Measurements from ENCODE around the gene ESM1. TPM values are rescaled to one million over a fixed set of nuclear protein-coding genes. Genes with fewer than 3 reads are reported as not detected.
A peak's percentile ranks its signal among the peaks of the same experiment; 100 is the strongest.
"Not testable (repeated sequence)": the region's sequence is repeated elsewhere in the genome, so short reads cannot be mapped to it uniquely, and the experiment has no call there.

The ESM1 gene
- total RNA-seq, 1 donor from 2014 or later, result not detected

DNA sequence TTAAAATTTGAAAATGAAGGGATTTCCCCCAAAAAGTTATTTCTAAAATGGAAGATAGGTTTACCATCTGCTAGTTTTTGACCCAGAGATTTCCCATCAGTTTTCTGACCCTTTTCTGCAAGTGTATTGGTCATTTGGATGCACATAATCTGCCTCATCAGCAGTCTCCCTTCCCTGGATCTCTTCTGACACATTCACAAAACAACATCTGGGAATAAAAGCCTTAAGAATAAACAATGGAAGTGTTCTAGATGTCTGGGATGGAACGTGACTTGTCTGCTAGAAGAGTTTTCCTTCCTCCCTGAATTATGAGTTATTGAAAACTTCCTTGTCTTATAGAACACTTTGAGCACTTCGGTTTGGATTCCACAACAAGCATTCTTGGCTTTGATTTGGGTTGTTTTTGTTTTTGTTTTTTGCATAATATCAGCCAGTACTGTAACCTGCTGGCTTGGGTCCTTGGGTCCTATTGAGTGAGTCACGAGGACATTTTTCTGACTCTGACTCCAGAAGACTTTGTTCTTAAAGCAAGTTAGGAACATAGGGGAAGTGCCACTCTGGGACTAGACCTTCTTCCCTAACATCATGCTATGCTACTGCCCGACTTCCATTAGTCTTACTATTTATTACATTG is 18.2 kb upstream of the ESM1 start:
- Histone ChIP-seq H3F3A (ENCODE audit: low read depth) (no peaks in the 10 kb centered on the region), H3K9me3 (ENCODE audit: low read depth) (no peaks in the 10 kb centered on the region), H4K20me1 (ENCODE audit: low read depth) (no peaks in the 10 kb centered on the region), H3K4me3 (no peak overlapping the region), H3K4me2 (no peak overlapping the region), H3K4me1 (no peaks in the 10 kb centered on the region), H3K79me2 (ENCODE audit: low read depth) (no peaks in the 10 kb centered on the region), H3K27me3 (no peaks in the 10 kb centered on the region), H2AFZ (replicated peaks) (no peak overlapping the region), H3K36me3 (no peaks in the 10 kb centered on the region), H3K9ac (no peak overlapping the region), H3K27ac (no peak overlapping the region)
- no peaks in the 10 kb centered on the region for H3K4me1 Mint-ChIP-seq
- H3K9me3 Mint-ChIP-seq, result peaks cover 8% of the 10 kb centered on the region
- no peaks in the 10 kb centered on the region for H3K36me3 Mint-ChIP-seq
- no peak for DNase-seq (ENCODE audit: low spot score)
- no peak overlapping the region for H3K4me3 Mint-ChIP-seq
- TF ChIP-seq EZH2phosphoT487 (IDR thresholded peaks at IDR 0.05) (no peak), EZH2 (IDR thresholded peaks at IDR 0.05) (no peak)
- TF ChIP-seq, protein P1, sequence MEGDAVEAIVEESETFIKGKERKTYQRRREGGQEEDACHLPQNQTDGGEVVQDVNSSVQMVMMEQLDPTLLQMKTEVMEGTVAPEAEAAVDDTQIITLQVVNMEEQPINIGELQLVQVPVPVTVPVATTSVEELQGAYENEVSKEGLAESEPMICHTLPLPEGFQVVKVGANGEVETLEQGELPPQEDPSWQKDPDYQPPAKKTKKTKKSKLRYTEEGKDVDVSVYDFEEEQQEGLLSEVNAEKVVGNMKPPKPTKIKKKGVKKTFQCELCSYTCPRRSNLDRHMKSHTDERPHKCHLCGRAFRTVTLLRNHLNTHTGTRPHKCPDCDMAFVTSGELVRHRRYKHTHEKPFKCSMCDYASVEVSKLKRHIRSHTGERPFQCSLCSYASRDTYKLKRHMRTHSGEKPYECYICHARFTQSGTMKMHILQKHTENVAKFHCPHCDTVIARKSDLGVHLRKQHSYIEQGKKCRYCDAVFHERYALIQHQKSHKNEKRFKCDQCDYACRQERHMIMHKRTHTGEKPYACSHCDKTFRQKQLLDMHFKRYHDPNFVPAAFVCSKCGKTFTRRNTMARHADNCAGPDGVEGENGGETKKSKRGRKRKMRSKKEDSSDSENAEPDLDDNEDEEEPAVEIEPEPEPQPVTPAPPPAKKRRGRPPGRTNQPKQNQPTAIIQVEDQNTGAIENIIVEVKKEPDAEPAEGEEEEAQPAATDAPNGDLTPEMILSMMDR (IDR thresholded peaks at IDR 0.05), result no peak
- no peak overlapping the region for H3K27ac Mint-ChIP-seq
- peaks cover 7% of the 10 kb centered on the region for H3K27me3 Mint-ChIP-seq (ENCODE audit: insufficient read depth, low read depth)

DNA sequence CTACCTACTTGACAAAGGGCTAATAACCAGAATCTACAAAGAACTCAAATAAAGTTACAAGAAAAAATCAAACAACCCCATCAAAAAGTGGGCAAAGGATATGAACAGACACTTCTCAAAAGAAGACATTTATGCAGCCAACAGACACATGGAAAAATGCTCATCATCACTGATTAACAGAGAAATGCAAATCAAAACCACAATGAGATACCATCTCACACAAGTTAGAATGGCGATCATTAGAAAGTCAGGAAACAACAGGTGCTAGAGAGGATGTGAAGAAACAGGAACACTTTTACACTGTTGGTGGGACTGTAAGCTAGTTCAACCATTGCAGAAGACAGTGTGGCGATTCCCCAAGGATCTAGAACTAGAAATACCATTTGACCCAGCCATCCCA is 16.8 kb upstream of the ESM1 start:
- H3K4me3 Mint-ChIP-seq; H3K4me1 Mint-ChIP-seq; H3F3A ChIP-seq (ENCODE audit: low read depth); H3K4me2 ChIP-seq; H3K4me3 ChIP-seq; H3K9me3 ChIP-seq (ENCODE audit: low read depth); H3K27ac ChIP-seq; H3K9me3 Mint-ChIP-seq; H3K36me3 ChIP-seq; H3K79me2 ChIP-seq (ENCODE audit: low read depth); H3K9ac ChIP-seq; H3K27ac Mint-ChIP-seq; DNase-seq (ENCODE audit: low spot score); H3K4me1 ChIP-seq; H4K20me1 ChIP-seq (ENCODE audit: low read depth); H2AFZ ChIP-seq (replicated peaks); H3K36me3 Mint-ChIP-seq; H3K27me3 ChIP-seq; H3K27me3 Mint-ChIP-seq (ENCODE audit: insufficient read depth, low read depth): not testable (repeated sequence)

DNA sequence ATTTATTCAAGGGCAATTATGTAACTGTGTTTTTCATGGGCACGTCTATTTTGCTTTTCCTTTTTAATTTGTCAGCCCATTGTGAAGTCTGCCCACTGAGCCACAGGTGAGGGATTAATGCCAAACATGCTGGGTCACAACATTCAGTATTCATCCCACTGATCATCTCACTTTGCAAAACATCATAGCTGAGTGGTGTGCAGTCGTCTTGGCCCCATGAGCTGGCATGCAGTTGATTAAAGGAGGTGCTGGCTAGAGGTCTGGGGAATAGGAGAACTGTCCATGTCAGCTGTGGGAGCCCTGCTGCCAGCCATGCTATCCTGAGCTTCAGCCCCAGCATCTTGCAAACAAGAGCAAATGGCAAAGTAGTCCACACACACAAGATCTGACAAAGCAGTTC is 11.7 kb upstream of the ESM1 start:
- Histone ChIP-seq H3K4me2 (no peak overlapping the region), H3K27me3 (no peaks in the 10 kb centered on the region), H3K4me1 (peaks cover 23% of the 10 kb centered on the region), H3K9ac (no peak overlapping the region), H3F3A (ENCODE audit: low read depth) (peaks cover 5% of the 10 kb centered on the region), H3K9me3 (ENCODE audit: low read depth) (no peaks in the 10 kb centered on the region), H3K4me3 (no peak overlapping the region), H4K20me1 (ENCODE audit: low read depth) (no peaks in the 10 kb centered on the region), H3K79me2 (ENCODE audit: low read depth) (no peaks in the 10 kb centered on the region), H3K36me3 (no peaks in the 10 kb centered on the region), H2AFZ (replicated peaks) (no peak overlapping the region), H3K27ac (no peak overlapping the region)
- no peak overlapping the region for H3K4me3 Mint-ChIP-seq
- no peaks in the 10 kb centered on the region for H3K36me3 Mint-ChIP-seq
- H3K4me1 Mint-ChIP-seq, result peaks cover 40% of the 10 kb centered on the region
- DNase-seq (ENCODE audit: low spot score), result no peak
- TF ChIP-seq EZH2 (IDR thresholded peaks at IDR 0.05) (no peak), EZH2phosphoT487 (IDR thresholded peaks at IDR 0.05) (no peak)
- TF ChIP-seq, protein P1 (IDR thresholded peaks at IDR 0.05), result no peak
- peaks cover 7% of the 10 kb centered on the region for H3K27me3 Mint-ChIP-seq (ENCODE audit: insufficient read depth, low read depth)
- H3K9me3 Mint-ChIP-seq, result peaks cover 6% of the 10 kb centered on the region
- H3K27ac Mint-ChIP-seq, result peak overlapping the region; percentile 95

DNA sequence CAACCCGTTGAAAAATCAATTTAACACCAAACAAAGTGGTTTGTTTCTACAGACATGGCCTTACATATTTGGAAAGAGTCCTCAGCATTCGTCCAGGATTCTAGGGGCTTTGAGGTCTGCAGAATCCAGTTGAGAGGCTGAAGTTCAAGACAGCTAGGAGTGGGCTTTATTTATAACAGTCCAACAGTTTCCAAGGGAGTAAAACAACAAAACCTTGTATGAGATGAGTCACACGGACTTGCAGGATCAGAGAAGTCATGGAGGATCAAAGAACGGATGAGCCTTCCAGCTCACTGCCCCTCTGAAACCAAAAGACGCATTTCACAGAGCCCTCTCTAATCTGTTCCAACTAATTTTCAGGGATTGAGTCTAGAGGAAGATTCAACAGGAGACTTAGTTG is 11.1 kb upstream of the ESM1 start:
- no peak for TF ChIP-seq EZH2 (IDR thresholded peaks at IDR 0.05)
- TF ChIP-seq, protein P1 (IDR thresholded peaks at IDR 0.05), result no peak
- TF ChIP-seq EZH2phosphoT487 (IDR thresholded peaks at IDR 0.05), result no peak
- DNase-seq (ENCODE audit: low spot score), result no peak
- Mint-ChIP-seq H3K27me3 (ENCODE audit: insufficient read depth, low read depth) (peaks cover 4% of the 10 kb centered on the region), H3K4me3 (no peak overlapping the region), H3K27ac (peak overlapping the region; percentile 96), H3K9me3 (peaks cover 2% of the 10 kb centered on the region), H3K36me3 (no peaks in the 10 kb centered on the region), H3K4me1 (peaks cover 40% of the 10 kb centered on the region)
- no peak overlapping the region for H3K27ac ChIP-seq
- H3K4me3 ChIP-seq, result no peak overlapping the region
- no peak overlapping the region for H3K4me2 ChIP-seq
- peaks cover 5% of the 10 kb centered on the region for H3F3A ChIP-seq (ENCODE audit: low read depth)
- H3K79me2 ChIP-seq (ENCODE audit: low read depth), result no peaks in the 10 kb centered on the region
- H4K20me1 ChIP-seq (ENCODE audit: low read depth), result no peaks in the 10 kb centered on the region
- H3K36me3 ChIP-seq, result no peaks in the 10 kb centered on the region
- peaks cover 23% of the 10 kb centered on the region for H3K4me1 ChIP-seq
- H3K27me3 ChIP-seq, result no peaks in the 10 kb centered on the region
- H3K9me3 ChIP-seq (ENCODE audit: low read depth), result no peaks in the 10 kb centered on the region
- H2AFZ ChIP-seq (replicated peaks), result no peak overlapping the region
- H3K9ac ChIP-seq, result no peak overlapping the region

Measured in neural progenitor cell (in vitro differentiated cells).